HG03575 (cell line): ENCODE results near the gene HACD2.

Experiments
- ATAC-seq: cut with Tn5 transposase; IDR thresholded peaks from one replicate; pipeline ENCODE4 v1.9.1; 2021; ENCODE audit not compliant: unreplicated experiment, insufficient number of reproducible peaks, low FRiP score; ENCODE audit errors: extremely low read depth

The HACD2 gene, protein sequence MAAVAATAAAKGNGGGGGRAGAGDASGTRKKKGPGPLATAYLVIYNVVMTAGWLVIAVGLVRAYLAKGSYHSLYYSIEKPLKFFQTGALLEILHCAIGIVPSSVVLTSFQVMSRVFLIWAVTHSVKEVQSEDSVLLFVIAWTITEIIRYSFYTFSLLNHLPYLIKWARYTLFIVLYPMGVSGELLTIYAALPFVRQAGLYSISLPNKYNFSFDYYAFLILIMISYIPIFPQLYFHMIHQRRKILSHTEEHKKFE

GRCh38 chr3:123584988-123585937 lies at the start of gene HACD2:
Gene HACD2 (minus strand): TSS chr3:123585053. CDS start chr3:123585027, 26 bp downstream.
- peak; percentile 83 for ATAC-seq

DNA sequence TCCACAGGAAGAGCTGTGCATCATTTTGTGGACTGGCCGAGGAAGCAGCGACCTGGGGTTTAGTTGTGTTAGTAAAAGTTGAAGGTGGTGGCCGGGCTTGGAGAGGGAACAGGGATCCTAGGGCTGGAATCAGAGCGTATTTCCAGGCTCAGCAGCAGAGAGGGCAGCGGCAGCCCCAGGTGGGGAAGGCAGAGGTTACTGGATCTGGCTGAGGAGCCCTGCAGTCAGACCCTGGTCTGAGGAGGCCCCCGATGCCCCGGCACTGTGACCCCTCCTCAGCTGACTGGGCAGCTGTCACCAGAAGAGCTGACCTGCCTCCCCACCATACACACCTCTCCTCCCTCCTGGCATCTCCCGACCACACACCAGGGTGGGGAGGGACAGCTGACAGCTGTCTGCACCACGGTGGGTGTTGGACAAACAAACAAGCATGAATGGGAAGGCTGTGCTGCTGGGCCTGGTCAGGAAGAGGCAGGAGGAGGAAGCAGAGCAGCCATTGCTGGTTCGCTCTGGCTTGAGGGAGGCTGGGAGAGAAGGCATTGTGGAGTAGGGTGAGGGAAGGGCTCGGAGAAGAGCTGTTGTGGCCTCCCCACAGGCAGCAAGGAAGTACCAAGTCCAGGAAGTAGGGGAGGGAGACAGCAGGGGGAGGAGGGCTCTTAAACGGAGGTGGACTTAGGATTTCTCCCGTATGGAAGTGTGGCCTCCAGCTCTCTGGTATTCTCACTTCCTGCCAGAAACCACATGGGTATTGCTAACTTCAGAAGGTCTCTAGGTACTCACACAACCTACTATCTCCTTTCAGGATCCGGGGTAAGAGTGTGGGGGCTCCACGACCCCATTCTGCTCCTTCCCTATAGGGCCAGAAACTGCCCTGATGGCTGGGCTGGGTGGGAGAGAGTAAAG lies 49.5 kb upstream of the HACD2 start:
- ATAC-seq, result no peak

DNA sequence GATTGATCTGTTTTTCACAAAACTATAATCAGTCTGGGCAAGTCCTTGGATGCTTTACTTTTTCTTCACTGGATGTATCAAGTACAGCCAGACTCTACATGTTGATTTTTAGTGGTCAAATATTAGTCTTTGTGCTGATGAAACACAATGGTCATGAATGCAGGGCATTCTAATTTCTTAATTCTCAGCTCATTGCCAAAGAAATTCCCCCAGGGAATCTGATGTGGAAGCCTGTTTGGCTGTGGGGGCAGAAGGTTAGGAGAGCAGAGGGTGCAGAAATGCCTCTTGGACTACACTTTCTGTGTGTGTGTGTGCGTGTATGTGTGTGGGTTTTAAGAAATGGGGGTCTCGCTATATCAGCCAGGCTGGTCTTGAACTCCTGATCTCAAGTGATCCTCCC lies 48.7 kb upstream of the HACD2 start:
- ATAC-seq, result no peak

- ATAC-seq, result no peak
These were observed 47.4 kb upstream of the HACD2 start for GRCh38 chr3:123632161-123632655.

GRCh38 chr3:123629747-123630047 lies 44.8 kb upstream of the HACD2 start:
- no peak for ATAC-seq

- ATAC-seq, result no peak
These were observed 44.3 kb upstream of the HACD2 start for GRCh38 chr3:123628996-123629746.

- no peak for ATAC-seq
These were observed 43.1 kb upstream of the HACD2 start for GRCh38 chr3:123627673-123628670.

- ATAC-seq, result no peak
These were observed 42.0 kb upstream of the HACD2 start for GRCh38 chr3:123626881-123627280.

GRCh38 chr3:123624302-123624701 lies 39.4 kb upstream of the HACD2 start:
- no peak for ATAC-seq

DNA sequence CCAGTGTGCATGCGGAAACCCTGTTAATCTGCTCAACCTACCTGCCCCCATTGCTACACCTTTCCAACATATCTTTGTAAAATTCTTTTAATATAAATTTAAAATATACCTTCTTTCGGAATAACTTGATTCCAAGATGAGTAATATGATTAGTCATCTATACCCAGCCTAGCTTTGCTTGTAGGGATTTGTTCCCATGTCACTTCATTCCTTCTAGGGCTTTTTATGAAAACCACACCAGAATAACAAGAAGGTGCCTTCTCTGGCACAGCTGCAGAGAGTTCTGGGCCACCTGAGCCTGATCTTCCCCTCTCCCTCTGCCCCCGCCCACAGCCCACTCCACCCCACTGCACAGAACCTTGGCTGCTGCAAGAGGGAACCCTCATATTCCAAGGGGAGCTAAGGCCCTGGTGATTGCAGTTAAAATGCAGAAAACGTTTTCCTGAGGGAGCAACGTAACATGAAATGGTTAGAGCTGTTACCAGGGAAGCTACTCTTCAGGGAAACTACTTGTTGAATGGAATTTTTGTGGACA lies 38.6 kb upstream of the HACD2 start:
- ATAC-seq, result no peak

DNA sequence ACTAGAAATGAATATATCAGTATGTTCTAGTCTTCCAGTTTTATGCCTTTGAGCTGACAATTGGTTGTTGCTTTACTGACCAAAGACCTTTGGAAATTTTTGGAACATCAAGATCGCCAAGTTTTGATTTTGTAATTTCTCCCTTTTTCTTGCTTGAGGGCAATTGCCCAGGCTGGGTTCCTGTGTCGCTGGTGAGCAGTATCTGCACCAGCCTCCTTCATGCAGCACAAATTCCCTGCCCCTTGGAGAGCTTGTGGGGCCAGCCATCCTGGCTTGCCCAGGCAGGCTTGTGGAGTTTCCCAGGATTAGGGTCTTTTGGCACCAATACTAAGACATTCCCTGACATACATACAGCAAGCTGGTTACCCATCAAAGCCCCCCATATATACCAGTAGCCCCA lies 37.9 kb upstream of the HACD2 start:
- no peak for ATAC-seq

- ATAC-seq, result no peak
These were observed 37.0 kb upstream of the HACD2 start for GRCh38 chr3:123621850-123622189.

DNA sequence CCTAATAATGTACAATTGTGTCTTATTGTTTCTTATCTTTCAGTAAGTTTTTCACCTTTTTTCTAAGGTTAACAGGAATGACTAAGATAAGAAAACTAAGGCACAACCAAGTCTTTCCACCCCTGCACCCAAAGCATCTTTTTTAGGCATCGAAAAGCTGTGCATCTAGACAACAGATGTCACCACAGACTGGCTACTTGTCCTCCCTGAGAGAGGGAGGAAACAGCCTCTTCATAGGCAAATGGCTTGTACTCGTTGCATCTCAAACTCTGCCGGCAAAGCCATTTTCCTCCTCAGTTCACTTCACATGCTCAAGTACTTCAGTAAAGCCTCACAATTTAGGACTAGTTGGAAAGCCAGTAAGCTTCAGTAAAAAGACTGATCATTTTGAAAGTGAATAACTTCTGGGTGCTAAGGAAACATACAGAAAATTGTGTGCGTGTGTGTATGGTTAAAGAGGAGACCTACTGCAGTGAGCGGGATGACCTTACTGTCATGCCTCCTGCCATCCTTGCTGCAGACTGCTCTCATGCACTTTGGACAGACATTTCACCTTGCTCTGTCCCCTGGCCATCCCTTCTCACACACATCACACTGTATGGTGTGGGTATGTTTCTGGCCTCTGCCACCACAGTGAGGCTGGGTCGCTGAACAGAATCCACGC lies 36.5 kb upstream of the HACD2 start:
- ATAC-seq, result no peak

DNA sequence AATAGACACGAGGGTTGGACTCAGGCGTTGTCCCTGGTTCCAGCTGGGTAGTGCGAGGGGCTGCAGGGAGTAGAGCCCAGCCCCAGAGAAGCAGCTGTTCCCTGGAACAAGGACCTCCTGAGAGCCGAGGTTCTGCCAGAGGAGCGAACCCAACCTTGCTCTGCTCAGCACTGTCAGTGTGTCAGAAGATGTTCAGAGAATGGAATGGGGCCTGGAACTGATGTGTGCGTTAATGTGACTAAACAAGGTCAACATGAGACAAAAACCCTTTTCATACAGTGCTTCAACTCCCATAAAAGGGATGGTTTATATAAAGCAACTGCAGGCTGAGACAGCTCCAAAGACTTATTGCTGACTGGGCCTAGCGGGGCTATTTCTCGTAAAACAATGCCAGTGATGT lies 35.5 kb upstream of the HACD2 start:
- no peak for ATAC-seq

DNA sequence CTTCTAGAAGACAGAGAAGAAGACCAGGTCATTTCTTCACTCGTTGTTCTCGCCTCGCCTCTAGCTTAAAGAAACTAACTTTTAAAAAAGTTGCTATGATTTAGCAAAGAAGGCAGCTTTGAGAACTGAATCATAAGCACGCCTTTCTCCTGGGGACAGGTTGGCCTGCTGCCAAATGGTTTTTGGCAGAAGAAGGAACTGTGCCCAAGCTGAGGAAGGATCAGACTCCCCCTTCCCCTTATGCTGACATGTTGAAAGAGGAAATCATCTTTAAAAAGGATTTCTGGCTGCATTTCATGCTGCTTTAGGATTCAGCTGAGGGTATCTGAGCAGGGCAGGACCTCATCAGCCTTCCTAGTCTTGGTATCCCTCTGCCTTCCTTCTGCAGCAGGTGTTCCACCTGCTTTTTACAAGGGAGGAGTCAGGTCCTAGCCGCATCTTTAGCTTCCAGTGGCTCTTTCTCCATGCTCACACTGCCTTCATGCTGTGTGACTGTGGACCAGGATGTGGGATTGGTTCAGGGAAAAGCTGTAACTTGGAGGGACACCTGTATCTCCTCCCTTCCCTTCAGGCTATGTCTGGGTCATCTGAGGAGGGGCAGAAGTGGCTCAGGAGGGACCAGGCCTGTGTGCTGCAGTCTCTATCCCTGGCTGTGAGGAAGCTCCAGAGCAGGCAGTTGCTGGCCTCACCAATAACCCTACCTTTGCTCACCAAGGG lies 34.1 kb upstream of the HACD2 start:
- ATAC-seq, result no peak

DNA sequence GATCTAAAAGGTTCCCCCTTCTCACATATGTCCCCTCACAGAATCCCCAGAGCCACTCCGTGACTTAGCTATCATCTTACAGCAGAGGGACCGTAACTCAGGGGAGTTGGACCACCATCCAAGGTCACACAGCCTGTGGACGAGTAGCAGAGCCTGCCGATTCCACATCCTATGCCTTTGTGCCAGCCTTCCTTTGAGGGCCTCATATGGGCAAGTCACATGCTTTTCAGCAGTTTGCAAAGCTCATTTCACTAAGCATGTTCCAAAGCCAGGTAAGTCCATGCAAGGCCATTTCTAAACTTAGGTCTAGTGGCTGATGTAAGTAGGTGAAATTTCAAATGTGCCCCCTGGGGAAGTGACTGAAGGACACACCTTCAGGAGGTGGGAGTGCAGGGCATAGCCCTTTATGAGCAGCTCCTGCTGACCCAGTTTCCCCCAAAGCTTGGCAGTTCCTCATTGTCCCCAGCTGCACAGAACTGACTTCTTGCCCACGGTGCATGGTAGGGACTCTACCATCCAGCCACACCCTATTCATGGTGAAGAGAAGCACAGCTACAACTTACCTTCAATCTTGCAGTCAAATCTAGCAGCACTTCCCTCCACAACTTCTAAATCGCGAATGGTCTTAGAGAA lies 33.3 kb upstream of the HACD2 start:
- ATAC-seq, result no peak
